Omental fat pad (tissue), 4 donors: ENCODE data around the gene WNT9A. TPM values are rescaled to one million over a fixed set of nuclear protein-coding genes. Genes with fewer than 3 reads are reported as not detected.

ENCODE experiments used
- ATAC-seq: fragments of 150-250 bp; one replicate; pipeline ENCODE4 v1.9.1; 2016; ENCODE audit warnings: mild to moderate bottlenecking, moderate library complexity; ENCODE audit not compliant: low FRiP score
- DNase-seq: peaks from one replicate; pipeline ENCODE4 v3.0.0-alpha.2; 2019; ENCODE audit warnings: low spot score
- total RNA-seq, 4 donors: library from RNA; depleted of rRNA; stranded (reverse); fragments of >200 nt; gene quantifications; one replicate each; pipeline ENCODE4 v1.1.0, GENCODE V29; 2016
- TF ChIP-seq, protein P1 (sequence below), 3 donors: fragments of 450-650 bp; IDR thresholded peaks; one replicate each; pipeline ENCODE4 v1.5.1; 2016 to 2017; ENCODE audit warnings: antibody characterized with exemption in 3 of 3, mild to moderate bottlenecking in 3 of 3, moderate library complexity in 2 of 3

WNT9A gene
- total RNA-seq, 4 donors from 2014 or later = 1.3 to 16.5 (median 5.8) TPM

DNA sequence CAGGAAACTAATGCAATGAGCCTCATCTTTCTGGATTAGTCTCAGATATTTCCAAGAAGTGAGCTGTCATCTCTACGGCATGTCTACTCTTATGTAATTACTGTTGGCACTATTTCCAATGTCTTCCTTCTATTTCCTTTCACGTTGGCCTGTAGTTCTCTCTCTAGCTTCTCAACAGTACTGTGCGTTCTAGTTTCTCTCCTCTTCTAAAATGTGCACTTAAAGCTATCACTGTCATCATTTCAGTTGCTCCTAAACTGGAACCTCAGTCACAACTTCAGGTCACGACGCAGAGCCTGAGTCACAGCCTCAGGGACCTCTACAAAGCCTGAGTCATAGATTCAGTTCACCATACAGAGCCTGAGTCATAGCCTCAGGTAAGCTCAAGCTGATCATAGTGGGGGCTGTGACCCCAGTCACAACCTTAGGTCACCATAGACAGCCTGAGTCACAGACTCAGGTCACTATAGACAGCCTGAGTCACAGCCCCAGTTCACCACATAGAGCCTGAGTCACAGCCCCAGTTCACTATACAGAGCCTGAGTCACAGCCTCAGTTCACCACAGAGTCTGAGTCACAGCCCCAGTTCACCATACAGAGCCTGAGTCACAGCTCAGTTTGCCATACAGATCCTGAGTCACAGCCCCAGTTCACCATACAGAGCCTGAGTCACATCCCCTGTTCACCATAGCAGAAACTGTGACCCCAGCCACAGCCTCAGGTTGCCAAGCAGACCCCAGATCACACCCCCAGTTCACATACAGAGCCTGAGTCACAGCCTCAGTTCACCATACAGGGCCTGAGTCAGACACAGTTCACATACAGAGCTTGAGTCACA, 13.0 kb downstream of the WNT9A start:
- TF ChIP-seq, protein P1, sequence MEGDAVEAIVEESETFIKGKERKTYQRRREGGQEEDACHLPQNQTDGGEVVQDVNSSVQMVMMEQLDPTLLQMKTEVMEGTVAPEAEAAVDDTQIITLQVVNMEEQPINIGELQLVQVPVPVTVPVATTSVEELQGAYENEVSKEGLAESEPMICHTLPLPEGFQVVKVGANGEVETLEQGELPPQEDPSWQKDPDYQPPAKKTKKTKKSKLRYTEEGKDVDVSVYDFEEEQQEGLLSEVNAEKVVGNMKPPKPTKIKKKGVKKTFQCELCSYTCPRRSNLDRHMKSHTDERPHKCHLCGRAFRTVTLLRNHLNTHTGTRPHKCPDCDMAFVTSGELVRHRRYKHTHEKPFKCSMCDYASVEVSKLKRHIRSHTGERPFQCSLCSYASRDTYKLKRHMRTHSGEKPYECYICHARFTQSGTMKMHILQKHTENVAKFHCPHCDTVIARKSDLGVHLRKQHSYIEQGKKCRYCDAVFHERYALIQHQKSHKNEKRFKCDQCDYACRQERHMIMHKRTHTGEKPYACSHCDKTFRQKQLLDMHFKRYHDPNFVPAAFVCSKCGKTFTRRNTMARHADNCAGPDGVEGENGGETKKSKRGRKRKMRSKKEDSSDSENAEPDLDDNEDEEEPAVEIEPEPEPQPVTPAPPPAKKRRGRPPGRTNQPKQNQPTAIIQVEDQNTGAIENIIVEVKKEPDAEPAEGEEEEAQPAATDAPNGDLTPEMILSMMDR (IDR thresholded peaks at IDR 0.05) = no peak
- peak; percentile 50 for DNase-seq
- ATAC-seq = peak; percentile 95

DNA sequence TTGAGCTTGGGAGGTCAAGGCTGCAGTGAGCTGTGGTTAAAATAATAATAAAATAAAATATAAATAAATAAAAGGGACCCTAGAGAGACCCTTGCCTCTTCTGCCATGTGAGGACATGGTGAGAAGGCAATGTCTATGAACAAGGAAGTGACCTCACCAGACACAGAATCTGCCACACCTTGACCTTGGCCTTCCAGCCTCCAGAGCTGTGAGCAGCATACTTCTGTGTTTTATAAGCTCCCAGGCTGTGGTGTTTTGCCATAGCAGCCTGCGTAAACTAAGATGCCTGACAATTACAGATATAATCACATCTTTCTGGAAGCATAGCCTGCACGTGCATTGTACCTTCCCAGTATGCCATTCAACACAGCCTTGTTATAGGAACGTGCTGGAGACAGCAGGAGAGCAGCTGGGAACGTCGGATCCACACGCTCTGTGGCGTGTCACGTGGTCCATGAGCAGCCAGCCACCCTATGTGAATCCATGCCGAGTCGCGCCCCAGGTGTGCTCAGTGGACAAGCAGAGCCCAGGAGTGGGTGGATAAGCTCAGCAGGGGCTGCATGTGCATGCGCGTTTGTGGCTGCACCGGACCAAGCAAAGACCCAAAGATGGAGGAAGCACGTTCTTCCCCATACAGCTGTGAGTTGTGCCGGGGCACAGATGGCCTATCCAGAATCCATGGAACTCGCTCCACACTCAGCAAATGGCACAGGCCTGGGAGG, 17.8 kb downstream of the WNT9A start:
- ATAC-seq (no peak), DNase-seq (no peak)
- TF ChIP-seq, protein P1 (IDR thresholded peaks at IDR 0.05) = no peak

DNA sequence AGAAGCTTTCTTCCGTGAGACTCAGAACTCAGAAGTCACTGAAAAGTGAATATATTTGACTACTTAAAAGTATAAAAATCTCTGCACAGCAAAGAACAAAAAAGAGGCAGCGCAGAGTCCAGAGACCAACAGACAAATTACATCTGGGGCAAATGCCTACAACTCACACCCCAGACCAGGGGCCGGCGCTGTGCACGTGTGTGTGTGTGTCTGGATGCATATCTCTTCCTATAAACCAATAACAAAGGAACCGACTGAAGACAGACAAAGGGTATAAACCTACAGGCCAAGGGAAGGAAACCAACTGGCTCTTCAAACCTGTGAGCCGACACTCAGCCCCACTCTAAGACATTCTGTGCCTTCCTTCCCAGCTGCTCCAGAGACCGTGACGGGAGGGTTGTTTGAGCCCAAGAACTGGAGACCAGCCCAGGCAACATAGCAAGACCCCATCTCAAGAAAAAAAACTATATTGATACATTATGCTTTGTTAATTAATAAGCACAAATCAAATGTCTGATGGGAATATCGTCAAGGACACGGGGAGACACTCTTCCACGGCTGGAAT, 18.8 kb downstream of the WNT9A start:
- no peak for DNase-seq
- no peak for ATAC-seq
- TF ChIP-seq, protein P1 (IDR thresholded peaks at IDR 0.05) = no peak

DNA sequence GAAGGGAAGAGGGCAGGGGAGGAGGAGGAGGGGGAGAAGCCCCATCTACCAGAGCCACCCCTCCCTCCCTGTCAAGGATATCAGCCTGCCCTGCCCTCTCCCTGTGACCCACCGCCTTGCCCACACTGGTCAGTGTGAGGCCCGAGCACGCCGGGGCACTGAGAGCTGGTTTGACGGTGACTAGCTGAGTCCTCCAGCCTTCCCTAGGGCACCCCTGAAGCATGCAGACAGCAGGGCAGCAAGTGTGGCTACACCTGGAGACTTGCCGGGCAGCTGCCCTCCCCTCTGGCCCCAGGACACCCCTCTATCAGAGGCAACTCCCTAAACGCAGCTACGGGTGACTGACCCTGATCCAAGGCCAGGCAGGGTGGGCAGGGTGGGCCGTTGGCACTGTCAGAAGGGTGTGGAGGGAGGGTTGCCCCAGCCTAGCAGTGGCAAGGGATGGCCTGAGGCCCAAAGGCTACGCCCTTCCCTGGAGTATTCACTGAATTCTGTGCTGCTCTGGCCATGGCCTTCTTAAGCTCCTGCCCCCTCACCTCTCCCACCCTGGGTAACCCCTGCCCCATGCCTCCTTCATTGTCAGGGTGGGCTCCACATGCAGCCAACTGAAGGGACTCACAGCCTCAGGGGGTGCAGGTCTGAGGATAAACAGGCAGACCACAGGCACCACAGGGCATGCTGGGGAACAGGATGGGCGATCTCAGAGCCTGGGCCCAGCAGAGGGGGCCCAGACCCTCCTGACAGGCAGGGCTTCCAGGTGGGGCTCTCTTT, 19.6 kb downstream of the WNT9A start:
- no peak for DNase-seq
- TF ChIP-seq, protein P1 (IDR thresholded peaks at IDR 0.05) = no peak
- peak; percentile 11 for ATAC-seq

DNA sequence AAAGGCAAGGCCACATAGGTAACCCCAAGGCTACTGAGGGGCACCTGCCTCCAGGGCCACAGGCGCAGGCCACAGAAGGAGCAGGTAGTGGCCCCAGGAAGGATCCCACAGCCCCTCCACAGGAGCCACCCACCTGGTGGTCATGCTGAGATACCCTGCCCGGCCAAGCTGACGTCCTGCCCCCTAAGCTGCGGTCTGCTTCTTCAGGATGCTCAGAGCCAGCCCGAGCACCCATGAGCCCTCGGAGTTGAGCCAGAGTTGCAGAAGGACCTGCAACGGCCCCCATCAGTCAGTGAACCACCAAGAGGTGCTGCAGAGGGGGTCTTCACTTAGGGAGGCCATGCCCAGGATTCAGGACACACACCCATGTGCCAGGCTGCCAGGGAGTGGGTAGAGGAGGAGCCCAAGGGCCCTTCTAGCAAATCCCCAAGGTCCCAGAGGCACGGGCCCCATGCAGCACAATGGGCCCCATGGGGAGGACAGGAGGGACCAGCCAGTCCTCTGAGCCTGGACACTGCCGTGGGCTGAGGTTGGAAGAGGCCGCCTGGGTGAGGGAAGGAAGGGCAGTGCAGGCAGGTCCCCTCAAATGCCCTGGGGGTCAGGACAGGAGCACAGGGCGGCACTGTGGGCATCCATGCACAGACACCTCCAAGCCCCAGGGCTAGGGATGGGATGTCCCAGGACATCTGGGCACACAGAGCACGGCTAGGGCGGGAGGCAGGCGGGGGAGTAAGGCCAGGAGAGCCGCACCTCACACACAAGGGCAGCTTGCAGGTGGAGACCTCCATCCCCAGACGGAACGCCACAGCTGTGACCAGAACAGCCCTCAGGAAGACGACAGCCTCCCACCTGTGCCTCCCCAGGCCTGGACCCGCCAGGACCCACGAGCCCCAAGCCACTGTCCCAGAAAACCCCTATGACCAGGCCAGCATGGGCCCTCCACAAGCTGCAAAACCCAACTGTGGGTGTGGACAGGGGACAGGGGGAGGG, 20.5 kb downstream of the WNT9A start:
- no peak for DNase-seq
- ATAC-seq = no peak
- TF ChIP-seq, protein P1 (IDR thresholded peaks at IDR 0.05) = no peak
